Erythroblast (primary cell): ENCODE results near the gene HDAC7.

Experiments used
- GATA1 ChIP-seq: IDR thresholded peaks from 2 replicates; pipeline ENCODE4 v1.6.1; 2011; ENCODE audit warnings: low read depth, mild to moderate bottlenecking, control low read depth, low read length, moderate library complexity
- POLR2A ChIP-seq: IDR thresholded peaks from 2 replicates; pipeline ENCODE4 v1.6.1; 2011; ENCODE audit warnings: mild to moderate bottlenecking, low read length

- no peak for TF ChIP-seq POLR2A
- TF ChIP-seq GATA1, result no peak
Observed at GRCh38 chr12:47769234-47770085, 50.2 kb downstream of the HDAC7 start.
